Measurements from ENCODE around the gene PRRG2.

PRRG2 gene

DNA sequence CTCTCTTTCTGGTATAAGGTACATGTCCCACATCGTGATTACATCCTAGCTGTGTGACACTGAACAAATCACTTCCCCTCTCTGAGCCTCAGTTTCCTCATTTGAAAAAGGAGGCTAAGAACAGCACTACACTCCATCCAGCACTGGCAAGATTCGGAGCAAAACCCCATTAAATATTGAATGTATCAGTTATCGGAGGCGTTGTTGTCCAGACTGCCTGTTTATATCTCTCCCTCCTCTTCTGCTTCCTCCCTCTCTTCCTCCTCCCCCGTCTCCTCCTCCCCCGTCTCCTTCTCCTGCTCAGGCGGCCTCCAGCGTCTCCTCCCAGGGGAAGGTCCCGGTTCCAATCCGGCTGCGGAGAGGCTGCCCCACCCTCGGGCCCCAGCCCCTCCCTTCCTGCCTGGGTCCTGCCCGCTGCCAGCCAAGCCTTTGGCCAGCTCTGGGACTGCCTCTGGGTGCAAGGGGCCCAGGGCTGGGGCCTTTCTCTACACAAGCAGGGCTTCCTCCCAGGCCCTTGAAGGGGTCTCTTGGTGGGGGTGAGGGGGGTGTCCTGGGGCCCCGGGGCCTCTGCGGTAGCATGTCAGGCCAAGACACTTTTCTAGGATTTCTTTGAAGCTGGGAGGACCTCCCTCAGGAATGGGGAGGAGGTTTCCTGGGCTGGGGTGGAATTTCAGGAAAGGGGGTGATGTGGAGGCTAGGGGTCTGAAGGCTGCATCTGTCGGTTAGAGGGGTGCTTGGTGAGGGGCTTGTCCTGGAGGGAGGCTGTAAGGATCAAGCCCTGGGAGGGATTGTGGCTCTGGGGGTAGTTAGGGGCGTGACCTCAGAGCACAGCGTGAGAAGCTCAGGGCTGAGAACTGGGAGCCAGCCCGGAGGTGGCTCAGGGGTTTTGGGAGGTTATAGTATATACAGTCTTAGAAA, 57.0 kb downstream of the PRRG2 start:
- Histone ChIP-seq H3K4me3 (replicated peaks; ENCODE audit: low read depth, low read length) (no peak overlapping the region), H3K27me3 (replicated peaks; ENCODE audit: control insufficient read depth, insufficient read depth, low read length) (no peaks in the 10 kb centered on the region), H3K36me3 (ENCODE audit: control insufficient read depth, insufficient read depth, low read length) (no peaks in the 10 kb centered on the region)
- DNase-seq (ENCODE audit: extremely low read depth, insufficient read length) = no peak
- TF ChIP-seq, protein P1, sequence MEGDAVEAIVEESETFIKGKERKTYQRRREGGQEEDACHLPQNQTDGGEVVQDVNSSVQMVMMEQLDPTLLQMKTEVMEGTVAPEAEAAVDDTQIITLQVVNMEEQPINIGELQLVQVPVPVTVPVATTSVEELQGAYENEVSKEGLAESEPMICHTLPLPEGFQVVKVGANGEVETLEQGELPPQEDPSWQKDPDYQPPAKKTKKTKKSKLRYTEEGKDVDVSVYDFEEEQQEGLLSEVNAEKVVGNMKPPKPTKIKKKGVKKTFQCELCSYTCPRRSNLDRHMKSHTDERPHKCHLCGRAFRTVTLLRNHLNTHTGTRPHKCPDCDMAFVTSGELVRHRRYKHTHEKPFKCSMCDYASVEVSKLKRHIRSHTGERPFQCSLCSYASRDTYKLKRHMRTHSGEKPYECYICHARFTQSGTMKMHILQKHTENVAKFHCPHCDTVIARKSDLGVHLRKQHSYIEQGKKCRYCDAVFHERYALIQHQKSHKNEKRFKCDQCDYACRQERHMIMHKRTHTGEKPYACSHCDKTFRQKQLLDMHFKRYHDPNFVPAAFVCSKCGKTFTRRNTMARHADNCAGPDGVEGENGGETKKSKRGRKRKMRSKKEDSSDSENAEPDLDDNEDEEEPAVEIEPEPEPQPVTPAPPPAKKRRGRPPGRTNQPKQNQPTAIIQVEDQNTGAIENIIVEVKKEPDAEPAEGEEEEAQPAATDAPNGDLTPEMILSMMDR (IDR thresholded peaks at IDR 0.05; ENCODE audit: insufficient read depth, low read length, poor library complexity, severe bottlenecking) = no peak

- Histone ChIP-seq H3K27me3 (replicated peaks; ENCODE audit: control insufficient read depth, insufficient read depth, low read length) (no peaks in the 10 kb centered on the region), H3K36me3 (ENCODE audit: control insufficient read depth, insufficient read depth, low read length) (no peaks in the 10 kb centered on the region; the same call in 1 of the 2 replicates), H3K4me3 (replicated peaks; ENCODE audit: low read depth, low read length) (peak overlapping the region; percentile 54)
- TF ChIP-seq, protein P1 (IDR thresholded peaks at IDR 0.05; ENCODE audit: insufficient read depth, low read length, poor library complexity, severe bottlenecking) = no peak
- DNase-seq (ENCODE audit: extremely low read depth, insufficient read length) = no peak
Observed at GRCh38 chr19:49639401-49640112, 58.4 kb downstream of the PRRG2 start.

- TF ChIP-seq, protein P1 (IDR thresholded peaks at IDR 0.05; ENCODE audit: insufficient read depth, low read length, poor library complexity, severe bottlenecking) = no peak
- H3K4me3 ChIP-seq (replicated peaks; ENCODE audit: low read depth, low read length) = peak within 1 kb of the TSS; percentile 82
- DNase-seq (ENCODE audit: extremely low read depth, insufficient read length) = peak; percentile 99
Observed at GRCh38 chr19:49640113-49640898, 59.2 kb downstream of the PRRG2 start, which contains the start of gene RRAS. TSS of gene RRAS (minus strand) at chr19:49640143. CDS start at chr19:49640098, 45 bp downstream.

More at GRCh38 chr19:49640113-49640898, 59.2 kb downstream of the PRRG2 start, which contains the start of gene RRAS:
- peaks cover 3% of the 10 kb centered on the region for H3K36me3 ChIP-seq (ENCODE audit: control insufficient read depth, insufficient read depth, low read length)
- H3K27me3 ChIP-seq (replicated peaks; ENCODE audit: control insufficient read depth, insufficient read depth, low read length) = no peaks in the 10 kb centered on the region
